Fibroblast of mammary gland (primary cell): ENCODE measurements around the gene ANKRD13B.
A peak's percentile ranks its signal among the peaks of the same experiment; 100 is the strongest.

Experiments
- DNase-seq: peaks from one replicate; pipeline ENCODE4 v3.0.0-alpha.2; 2010; ENCODE audit warnings: low read depth
- H3K4me3 ChIP-seq: 2 replicates; pipeline ENCODE4 v1.5.1; 2011; ENCODE audit warnings: low read depth, mild to moderate bottlenecking, low read length, moderate library complexity; ENCODE audit not compliant: control insufficient read depth
- CTCF ChIP-seq: conservative IDR thresholded peaks from 2 replicates; pipeline ENCODE4 v1.5.1; 2011; ENCODE audit warnings: low read depth, low read length, inconsistent platforms; ENCODE audit not compliant: control insufficient read depth, insufficient read depth

Gene ANKRD13B

DNA sequence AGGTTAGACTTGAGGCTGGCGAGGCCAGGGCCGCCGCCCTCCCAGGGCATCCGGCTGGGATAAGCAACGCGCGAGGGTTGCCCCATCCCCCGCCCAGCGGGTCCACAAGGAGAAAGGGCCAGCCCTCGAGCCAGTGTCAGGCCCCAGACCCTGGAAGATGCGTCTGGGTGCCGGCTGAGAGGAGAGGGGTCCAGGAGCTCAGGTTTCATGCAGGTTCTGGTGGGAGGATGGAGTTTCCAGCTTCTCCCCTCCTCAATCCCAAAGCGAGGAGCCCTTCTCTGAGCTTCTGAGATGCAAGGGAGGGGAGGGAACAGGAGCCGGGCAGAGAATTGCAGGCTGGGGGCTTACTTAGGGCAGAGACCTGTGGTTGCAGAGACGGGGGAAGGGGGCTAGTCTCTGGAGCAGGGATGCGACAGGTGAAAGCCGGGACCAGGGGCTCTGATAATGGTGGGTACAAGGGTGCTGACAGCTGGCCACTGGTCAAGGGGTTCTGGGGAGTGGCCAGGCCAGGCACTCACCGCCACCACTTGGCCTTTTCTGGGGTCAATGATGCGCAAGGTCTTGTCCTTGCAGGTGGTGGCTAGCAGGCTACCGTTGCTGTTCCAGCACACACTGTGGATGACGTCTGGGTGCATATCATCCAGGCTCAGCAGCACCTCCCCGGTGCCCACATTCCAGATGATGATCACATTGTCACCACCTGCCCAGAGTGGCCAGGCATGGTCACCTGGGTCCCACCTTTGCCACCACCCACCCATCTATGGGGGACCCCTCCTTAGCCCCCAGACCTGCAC lies 25.5 kb downstream of the ANKRD13B start:
- TF ChIP-seq CTCF: no peak
- H3K4me3 ChIP-seq: no peak overlapping the region
- DNase-seq: no peak

DNA sequence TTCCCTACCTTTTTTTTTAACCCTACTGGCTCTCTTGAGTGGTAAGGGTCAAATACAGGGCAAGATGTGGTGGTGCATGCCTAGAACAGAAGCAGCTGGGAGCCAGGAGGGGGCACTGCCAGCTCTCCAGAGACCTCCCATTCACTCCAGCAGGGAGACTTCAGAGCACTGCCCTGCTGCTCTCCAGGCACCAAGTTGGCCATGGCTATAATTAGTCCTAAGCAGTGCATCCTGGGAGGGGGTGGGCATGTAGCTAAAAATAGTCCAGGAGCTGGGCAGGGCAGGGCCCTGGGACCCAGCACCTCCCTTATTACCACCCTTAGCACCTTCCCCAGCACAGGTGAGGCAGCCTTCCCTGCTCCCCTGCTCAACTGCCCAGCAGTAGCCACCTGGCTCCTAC lies 26.3 kb downstream of the ANKRD13B start:
- DNase-seq: peak; percentile 48
- H3K4me3 ChIP-seq: no peak overlapping the region
- TF ChIP-seq CTCF: peak; percentile 26

DNA sequence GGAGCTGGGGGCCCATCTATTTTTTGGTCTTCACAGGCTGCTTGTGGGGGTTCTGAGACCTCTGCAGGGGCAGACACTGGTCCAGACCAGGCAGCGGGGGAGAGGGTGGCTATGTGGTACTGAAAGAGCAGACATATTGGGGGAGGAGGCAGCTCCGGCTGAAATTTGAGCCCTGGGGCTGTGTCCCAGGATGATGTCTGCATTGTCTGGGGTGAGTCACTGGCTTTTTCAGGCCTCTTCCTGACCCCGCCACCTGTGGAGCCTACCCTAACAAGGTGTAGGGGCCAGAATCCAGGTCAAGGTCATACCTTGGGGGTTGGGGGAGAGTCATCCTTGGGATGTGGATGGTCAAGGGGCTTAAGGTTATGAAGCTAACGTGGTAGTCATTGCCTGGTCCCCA lies 27.3 kb downstream of the ANKRD13B start:
- DNase-seq: peak; percentile 48
- no peak overlapping the region for H3K4me3 ChIP-seq
- TF ChIP-seq CTCF: no peak

GRCh38 chr17:29620779-29621500 lies 28.0 kb downstream of the ANKRD13B start:
- DNase-seq: no peak
- H3K4me3 ChIP-seq: no peak overlapping the region
- no peak for TF ChIP-seq CTCF

DNA sequence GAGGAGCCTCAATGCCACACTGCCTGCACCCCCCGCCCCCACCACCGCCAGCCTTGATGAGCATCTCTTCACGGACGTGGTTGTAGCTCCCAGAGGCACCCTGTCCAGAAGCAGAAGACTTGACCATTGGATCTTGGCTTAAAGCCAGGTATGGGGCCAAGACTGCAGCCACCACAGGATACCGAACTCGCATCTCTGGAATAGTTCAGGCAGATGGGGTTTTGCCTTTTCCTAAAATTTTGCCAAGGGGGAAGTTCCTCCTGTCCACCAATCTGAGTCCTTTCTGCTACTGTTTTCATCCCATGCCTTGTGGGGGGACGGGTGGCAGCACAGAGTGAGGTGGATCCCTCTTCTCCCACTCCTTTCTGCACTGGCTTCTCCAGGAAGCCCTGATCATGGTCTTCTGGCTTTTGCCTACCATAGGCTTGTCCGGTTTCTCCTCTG lies 28.8 kb downstream of the ANKRD13B start:
- peak overlapping the region; percentile 62 for H3K4me3 ChIP-seq
- TF ChIP-seq CTCF: no peak
- no peak for DNase-seq

GRCh38 chr17:29622337-29623282 lies 29.7 kb downstream of the ANKRD13B start, which contains the start of gene CORO6:
TSS of gene CORO6 (minus strand) at chr17:29622912. CDS start at chr17:29621421, 1,491 bp downstream.
- no peak for DNase-seq
- no peak for TF ChIP-seq CTCF
- peak within 1 kb of the TSS; percentile 62 for H3K4me3 ChIP-seq
